NCI-H146 treated with DMSO at 0.1 percent for 48 hours (cell line): ENCODE data around the gene THADA.
"Not testable (repeated sequence)": the region's sequence is repeated elsewhere in the genome, so short reads cannot be mapped to it uniquely, and the experiment has no call there.

Source experiments
- DNase-seq: peaks from one replicate; lab custom pipeline; 2025; ENCODE audit not compliant: unreplicated experiment; lab: John Stamatoyannopoulos, UW

The THADA gene

DNA sequence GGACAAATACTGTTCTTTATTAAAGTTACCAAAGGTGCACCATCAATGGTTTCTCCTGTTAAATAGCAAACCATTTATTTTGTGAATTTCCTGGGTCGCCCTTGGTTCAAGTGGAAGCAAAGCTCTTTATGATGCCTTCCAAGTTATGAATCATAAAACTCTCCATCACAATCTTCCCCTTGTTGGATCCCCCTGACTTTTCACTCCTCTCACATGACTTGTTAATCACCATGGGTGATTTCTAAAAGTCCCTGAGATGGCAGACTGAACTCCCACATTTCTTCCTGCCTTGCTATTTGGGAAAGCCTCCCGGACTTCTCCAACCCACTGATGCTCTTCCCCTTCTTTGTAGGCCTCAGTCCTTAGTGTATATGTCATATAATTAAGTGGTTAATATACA is 176.0 kb downstream of the THADA start:
- DNase-seq, result no peak

DNA sequence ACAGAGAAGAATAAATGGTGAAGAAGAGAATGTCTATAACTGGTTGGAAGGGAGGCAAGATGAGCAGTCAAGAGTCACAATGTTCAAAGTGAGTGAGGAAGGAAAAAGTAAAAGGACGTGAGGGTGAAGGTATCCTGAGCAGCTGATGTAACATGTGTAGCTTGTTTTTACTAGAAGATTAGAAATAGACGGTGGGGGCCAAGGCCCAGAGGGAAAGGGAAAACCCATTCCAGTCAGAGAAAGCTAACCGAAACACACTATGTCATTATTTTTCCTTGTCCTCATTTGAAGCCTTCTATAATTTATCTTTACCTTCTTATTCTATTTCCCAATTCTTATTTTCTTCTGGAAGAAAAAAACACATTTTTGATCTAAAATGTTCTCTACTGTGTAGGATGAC is 176.6 kb downstream of the THADA start:
- DNase-seq, result no peak

DNA sequence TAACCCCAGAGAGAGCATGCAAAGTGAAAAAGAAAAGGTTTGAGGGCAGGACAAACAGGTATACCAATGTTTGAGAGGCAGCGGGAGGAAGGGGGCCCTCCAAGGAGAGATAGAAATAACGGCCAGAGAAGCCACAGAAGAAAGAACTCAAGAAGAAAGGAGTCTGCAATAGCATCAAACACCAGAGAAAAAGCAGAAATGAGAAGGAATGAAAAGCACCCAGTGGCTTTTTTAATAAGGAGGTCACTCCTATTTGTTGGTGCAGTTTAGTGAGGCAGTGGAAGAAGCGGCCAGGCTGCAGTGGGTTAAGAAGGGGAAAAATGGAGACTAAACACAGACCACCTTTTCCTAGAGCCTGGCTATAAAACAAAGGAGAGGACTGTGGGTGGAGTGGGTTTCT is 177.2 kb downstream of the THADA start:
- no peak for DNase-seq

DNA sequence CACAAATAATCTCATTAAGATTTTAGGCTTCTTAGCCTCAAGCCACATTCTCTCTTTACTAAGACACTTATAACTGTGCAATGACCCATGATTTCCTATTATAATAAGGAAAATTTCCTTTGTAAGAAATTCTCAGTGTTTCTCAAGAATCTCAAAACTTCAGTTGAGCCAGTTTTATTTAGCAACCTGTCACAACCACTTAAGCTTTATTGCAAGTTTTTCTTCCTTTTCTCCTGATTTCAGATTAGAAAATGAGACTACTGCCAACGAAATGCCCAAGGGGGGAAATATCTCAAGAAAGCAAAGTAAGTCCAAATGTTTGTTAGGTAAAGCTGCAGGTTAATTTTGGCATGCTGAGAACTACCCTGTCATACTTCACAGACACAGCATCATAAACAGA is 178.5 kb downstream of the THADA start:
- no peak for DNase-seq

DNA sequence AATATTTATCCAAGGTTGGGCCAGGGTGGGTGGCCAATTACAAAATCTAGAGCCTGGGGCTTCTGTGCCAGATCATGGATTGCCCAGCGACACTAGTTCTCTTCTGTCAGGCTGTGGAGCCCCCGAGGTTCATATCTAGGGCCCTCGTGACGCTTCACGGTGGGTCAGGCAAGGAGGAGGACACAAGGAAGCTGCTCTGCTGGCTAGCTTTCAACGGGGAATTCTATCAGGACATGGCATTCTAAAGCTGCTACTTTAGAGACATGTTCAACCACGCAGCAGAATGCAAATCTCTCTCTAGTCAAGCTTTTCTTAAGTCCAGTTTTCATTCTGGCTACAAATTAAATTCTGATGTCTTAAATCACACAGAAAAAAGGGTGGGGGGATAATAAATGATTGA is 180.2 kb downstream of the THADA start:
- DNase-seq, result no peak

DNA sequence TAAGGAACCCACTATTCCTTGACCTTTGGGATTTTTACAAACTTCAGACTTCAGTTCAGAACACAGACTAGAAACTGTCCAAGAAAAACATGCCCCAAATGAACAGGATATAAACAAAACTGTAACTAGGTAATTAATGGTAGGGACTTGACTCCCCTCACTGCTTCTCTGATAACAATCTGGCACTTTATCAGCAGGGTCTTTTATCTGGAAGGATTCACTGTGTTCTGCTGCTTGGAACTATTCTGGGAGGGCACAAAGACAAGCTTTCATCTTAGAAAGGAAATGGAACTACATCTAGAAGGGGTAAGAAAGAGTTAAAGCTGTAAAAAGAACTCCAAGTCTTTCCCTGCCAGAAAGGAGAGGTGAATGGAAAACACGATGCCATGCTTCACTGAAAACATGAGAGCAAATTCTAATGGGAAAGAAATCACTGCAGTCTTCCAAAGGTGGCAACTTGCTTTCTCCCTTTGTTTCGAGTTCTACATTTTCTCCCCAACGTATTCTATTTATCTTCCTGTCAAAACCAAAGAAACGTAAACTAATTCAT is 181.2 kb downstream of the THADA start:
- no peak for DNase-seq

DNA sequence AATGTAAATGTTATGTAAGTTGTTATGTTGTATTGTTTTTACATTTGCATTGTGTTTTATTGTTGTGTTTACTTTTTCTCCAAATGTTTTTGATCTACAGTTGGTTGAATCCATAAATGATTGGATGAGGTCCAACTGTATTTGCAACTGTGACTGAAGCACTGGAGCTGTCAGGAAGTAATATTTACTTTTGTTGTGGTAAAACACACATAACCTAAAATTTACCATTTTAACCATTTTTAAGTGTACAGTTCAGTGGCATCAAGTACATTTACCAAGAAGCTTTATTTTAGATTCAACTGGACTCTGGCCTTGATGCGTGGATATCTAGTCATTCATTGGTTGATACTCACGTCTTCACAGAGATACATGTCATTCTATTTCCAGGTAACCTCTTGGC is 181.8 kb downstream of the THADA start:
- no peak for DNase-seq

DNA sequence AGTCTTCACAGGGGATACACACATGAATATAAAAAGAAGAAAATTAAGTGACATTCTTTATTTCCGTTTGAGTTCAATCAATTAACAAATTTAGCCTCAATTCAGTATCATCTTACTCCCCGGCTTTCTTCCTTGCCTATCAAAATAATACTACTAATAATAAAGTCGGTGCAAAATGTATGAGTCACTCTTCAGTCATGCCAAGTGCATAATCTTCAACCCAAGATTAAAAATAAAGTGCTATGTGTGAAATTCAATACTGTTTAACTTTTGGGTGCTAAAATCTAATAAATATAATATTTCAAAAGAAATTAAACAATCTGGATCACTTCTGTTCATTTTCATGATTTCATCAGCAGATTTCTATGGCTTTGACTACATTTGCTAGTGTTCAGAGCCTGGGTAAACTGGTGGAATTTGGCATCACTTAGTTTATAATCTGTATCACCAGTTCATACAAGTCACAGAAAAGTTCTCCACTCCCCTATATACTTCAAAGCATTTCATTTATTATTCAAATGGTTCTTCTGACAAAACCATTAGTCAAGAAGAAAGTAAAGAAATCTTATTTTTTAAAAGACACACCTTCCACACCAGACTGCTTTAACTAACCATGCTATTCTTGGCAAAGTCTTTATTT is 183.6 kb downstream of the THADA start:
- no peak for DNase-seq

DNA sequence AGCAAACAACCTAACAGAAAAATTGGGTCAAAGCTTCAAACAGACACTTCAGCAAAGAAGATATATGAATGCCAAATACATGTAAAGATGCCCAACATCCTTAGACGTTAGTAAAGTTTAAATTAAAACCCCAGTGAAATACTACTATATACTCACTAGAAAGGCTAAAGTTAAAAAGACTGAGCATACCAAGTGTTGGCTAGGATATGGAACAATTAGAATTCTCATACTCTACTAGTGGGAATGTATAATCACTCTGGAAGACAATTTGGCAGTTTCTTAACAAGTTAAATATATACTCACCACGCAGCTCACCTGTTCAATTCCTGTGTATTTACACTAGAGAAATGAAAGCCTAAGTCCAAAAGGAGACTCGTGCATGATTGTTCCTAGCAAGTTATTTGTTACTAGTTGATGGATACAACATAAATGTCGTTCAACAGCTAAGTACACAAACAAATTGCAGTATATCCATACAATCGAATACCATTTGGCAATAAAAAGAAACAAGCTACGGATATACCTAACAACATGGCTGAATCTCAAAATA is 185.7 kb downstream of the THADA start:
- DNase-seq, result no peak

DNA sequence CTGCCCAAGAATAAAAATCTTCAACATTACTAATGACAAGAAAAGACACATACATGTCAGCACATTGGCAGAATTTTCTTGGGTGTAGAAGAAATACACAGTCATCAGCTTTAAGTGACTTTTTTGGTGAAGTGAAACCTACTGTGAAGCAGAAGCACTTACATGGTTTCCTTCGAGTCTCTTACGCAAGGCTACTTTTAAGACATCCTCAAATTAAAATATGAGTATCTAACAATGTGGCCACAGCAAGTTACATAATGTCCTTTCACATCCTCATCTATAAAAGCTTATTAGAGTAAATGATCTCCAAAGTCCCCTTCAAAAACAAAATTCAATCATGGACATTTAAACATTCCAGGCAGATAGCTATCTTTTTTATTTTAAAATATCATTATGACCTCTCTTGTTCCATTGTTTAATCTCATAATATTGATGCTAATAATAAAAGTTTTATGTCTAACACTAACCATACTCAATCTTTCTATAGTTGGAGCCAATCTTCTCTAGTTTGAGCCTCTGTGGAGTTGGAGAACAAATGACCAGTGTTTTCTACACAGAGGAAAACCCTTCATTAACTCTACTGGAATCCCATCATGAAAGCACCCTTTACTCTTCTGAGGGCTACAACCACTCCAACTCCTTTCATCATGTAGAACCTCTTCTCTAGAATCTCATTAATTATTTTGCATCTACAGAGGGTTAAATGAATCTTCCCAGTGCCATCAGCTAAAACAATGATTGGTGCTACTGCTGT is 187.3 kb downstream of the THADA start:
- DNase-seq, result no peak

DNA sequence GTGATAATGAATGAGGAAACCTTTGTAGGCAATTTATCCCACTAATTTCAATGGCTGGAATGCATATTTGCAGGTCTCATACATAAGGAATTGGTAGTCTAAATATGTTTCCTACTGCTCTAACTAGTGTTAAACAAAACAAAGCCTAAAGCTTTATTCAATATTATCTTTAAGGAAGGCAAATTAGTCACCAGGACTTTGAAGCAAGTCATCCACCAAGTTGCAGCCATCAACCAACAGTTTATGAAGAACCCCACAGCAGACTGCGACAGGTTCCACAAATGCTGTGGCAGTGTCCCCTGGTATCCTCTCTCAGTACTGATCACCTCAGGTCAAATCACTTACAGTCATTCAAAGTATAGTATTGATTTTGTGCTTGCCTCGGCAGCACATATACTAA is 187.9 kb downstream of the THADA start:
- DNase-seq, result no peak

DNA sequence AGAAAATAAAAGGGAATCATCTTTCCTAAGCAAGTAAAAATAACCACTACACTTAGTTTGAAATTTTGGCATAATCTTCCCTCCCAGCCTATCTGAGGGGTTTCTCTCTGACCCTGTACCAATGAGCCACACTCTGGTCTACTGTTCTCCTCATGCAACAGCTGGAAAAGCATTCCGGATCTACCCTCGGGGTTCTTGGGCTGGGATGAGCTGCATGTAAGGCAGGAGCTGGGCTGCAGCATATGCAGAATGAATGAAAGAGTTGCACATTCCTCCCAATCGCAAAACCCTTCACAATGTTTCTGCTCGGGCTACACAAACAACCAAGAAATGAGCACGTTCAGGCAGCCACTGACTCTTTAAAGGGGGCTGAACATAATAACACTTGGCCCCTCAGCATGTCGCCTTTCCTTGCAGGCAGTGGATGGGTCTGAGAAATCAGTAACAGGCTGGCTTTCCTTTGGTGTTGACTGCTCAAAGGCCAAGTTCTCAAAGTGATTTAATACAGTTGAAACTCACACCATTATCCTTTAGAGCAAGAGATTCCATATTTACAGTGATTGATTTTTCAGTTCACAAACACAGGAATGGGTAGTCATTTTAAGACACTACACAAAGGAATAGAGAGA is 189.1 kb downstream of the THADA start:
- DNase-seq, result no peak

DNA sequence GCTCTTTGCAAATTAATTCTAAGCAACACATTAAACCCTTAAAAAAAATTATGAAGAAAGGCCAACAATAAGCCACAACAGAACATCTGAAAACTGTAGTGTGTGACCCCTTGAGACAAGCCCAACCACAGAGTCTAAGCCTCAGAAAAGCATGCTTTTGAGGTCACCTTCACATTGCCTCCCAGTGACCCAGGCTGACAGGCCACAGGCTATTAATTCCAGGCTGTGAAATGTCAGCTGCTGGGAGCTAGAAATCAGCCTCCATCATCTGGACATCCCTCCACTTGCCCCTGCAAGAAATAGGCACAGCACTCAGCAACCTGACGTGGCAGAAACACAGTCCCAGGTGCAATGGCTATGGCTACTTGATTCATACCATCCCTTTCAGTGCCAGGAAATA is 190.0 kb downstream of the THADA start:
- DNase-seq, result no peak

DNA sequence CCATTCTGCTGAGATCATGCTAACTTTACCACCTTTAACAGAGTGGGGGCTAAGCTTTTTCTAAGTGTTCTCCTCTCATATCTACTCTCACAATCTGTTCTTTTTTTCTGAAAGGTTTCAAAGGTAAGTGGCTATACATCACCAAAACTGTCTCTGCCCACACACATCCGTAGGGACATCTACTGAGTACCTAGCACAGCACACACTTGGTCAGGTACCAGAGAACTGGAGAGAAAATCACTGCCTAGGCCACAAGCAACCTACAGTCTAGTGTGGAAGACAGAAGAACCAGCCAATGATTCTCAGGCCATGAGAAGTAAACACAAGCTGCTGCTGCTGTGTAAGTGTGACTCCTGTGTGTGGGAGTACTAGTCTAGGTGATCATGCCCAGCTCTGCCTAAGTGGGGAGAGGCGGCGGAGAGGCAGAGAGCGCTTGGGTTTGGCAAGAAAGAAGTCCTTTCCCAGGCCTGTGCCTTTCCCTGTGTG is 193.3 kb downstream of the THADA start:
- no peak for DNase-seq

DNA sequence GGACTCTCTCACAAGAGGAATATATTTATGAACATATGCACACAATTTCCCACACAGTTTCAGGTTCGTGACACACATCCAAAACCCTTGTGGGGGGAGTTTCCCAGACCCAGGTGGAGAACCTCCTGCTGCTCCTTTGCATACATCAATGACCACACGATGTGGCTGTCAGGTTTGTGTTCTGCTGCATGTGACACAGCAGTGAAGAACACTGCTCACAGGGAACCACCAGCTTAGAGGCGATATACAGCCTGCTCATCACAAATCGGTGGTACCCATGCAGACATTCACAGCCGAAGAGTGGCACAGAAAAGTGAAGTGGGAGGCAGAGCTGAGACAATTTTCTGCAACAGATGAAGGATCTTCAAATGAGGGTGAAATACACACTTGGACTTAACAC is 193.8 kb downstream of the THADA start:
- DNase-seq, result no peak

DNA sequence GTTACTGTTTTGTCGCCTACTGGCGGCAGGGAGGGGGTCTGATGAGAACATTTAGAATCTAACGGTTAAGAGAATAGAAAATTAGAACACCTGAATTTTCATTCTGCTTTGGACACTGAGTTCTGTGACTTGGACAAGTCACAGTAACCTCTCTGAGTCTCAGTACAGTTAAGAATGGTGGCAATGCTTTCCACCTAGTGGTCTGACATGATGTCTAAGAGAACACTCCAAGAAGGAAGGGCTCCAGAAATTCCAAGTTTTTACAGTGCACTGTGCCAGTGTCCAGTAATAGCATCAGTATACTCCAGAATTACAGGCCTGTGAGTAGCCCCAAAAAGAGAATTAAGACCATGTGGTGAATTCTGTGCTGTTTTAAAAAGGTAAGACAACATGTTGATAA is 195.3 kb downstream of the THADA start:
- no peak for DNase-seq

DNA sequence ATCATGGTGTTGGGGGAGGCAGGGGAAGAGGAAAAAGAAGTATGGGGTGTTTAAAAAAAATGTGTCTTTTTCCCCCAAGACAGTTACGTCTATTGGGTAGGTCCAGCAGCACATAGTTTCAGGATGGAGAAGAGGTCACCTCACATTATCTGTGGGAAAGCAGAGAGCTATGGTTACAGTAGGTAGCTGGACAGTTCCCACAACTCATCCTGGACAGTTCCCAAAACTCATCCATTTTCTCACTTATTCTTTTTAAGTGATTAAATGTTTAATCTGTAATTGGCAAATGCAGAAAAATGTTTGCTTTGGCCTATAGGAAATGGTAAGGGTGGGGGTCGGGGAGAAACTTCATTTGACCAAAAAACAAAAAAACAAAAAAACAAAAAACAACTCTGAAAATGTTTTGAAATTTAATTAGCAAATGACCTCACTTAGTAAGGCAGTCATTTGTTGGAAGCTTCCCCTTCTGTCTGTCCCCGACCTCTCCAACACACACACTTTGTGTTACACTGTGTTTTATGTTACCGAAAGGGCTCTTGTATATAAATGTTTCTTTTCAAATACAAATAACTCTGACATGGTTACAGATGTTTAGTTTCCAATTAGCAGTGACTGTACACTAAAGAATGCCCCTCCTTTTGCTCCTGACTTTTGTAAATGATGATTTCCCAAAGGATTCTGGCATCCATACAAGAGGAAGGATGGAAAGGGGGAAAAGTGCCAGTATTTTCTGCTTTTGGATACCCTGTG is 196.1 kb downstream of the THADA start:
- DNase-seq, result no peak

DNA sequence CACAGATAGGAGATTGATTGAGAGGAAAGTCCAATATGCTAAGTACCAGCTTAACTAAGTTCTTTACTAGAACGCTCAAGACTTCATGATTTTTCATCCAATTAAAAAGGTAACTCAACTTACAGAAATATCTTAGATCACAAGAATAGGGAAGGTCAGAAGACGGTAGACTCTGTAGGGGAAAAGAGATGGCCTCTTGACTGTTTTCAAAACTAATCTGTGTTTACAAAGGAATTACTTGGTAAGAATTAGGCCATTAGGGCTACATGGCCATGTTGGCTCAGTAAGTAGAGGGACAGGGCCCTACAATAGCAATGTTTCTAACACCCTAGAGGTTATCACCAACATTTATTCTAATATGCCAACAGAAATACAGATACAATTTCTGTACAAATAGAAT is 196.7 kb downstream of the THADA start:
- no peak for DNase-seq

DNA sequence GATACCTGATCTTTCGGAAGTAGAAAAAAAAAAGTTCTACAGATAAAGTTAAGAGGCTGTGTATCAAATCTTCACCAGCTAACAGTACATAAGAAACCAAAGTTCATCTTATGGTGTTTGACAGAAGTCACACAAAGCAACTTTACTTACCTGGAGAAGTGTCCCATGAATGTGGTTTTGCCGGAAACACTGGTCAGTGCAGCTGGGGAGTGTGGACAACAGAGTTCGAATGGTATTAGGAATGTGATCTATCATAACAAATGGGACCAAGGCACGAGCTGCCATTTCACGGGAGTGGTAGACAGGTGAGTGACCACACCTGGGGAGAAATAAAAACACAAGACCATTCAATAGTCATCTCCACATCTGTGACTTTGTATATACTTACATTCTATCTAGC is 198.0 kb downstream of the THADA start:
- no peak for DNase-seq

DNA sequence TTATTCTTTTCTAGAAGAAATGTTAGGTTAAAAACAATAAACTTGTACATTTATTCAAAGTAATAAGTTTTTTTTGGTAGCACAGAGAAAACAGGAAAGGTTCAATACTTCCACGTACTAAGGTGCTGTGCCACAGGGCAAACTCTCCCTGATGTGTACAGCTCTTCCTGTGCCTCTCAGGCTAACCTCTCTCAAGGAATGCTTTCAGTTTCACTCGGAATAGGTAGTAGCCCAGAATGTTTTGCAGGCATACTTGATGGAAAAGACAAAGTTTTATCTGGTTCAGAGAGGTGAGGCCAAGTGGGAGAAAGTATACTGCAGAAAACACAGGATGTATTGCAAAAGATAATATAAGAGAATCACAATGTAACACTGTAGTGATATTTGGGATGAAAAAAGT is 198.4 kb downstream of the THADA start:
- DNase-seq, result no peak

DNA sequence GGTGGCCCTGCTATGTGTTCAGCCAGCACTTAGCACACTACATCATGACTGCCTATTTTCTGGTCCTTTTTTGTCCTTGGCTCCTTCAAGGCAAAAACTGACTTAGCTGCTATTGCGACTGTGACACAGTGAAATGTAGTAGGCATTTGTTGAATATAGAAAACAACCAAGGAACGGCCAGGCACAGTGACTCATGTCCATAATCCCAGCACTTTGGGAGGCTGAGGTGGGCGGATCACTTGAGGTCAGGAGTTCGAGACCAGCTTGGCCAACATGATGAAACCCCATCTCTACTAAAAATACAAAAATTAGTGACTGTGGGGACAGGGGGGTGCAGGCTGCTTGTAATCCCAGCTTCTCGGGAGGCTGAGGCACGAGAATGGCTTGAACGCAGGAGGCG is 199.5 kb downstream of the THADA start:
- not testable (repeated sequence) for DNase-seq
